ENCODE results near the gene OR6C70. TPM values are rescaled to one million over a fixed set of nuclear protein-coding genes. Genes with fewer than 3 reads are reported as not detected.

OR6C70 gene
- not detected for total RNA-seq

GRCh38 chr12:55470088-55470829 is at the start of gene OR6C70:
Gene OR6C70, minus strand, starts transcription at chr12:55470138. Its CDS starts 0 bp downstream, at chr12:55470138.
- TF ChIP-seq CTCF (IDR thresholded peaks at IDR 0.05; ENCODE audit: low read depth): no peak

- TF ChIP-seq CTCF (IDR thresholded peaks at IDR 0.05; ENCODE audit: low read depth): no peak
Observed at GRCh38 chr12:55516391-55516790, 46.5 kb upstream of the OR6C70 start.

- no peak for TF ChIP-seq CTCF (IDR thresholded peaks at IDR 0.05; ENCODE audit: low read depth)
Observed at GRCh38 chr12:55515696-55516095, 45.8 kb upstream of the OR6C70 start.

- TF ChIP-seq CTCF (IDR thresholded peaks at IDR 0.05; ENCODE audit: low read depth): no peak
Observed at GRCh38 chr12:55501601-55502000, 31.7 kb upstream of the OR6C70 start.

- no peak for TF ChIP-seq CTCF (IDR thresholded peaks at IDR 0.05; ENCODE audit: low read depth)
Observed at GRCh38 chr12:55499810-55500252, 29.9 kb upstream of the OR6C70 start.

GRCh38 chr12:55499231-55499630 is 29.3 kb upstream of the OR6C70 start:
- no peak for TF ChIP-seq CTCF (IDR thresholded peaks at IDR 0.05; ENCODE audit: low read depth)

- TF ChIP-seq CTCF (IDR thresholded peaks at IDR 0.05; ENCODE audit: low read depth): no peak
Observed at GRCh38 chr12:55495490-55495889, 25.6 kb upstream of the OR6C70 start.

All from subcutaneous adipose tissue (tissue), 4 donors.